Fibroblast of lung (primary cell): ENCODE data around the gene SRRD.

Experiments used
- EZH2 ChIP-seq: IDR thresholded peaks from 2 replicates; pipeline ENCODE4 v1.5.1; 2012; ENCODE audit warnings: low read length, control low read depth, mild to moderate bottlenecking; ENCODE audit errors: missing control alignments
- TF ChIP-seq, protein P1 (sequence below), 2 donors: IDR thresholded peaks in 1 of 2; conservative IDR thresholded peaks in 1 of 2; 1 replicate in 1 of 2; 2 replicates in 1 of 2; pipeline ENCODE4 v1.5.1; 2011 to 2012; ENCODE audit warnings: low read length in 2 of 2, control low read depth in 1 of 2, inconsistent platforms in 1 of 2, low read depth in 1 of 2, mild to moderate bottlenecking in 1 of 2

DNA sequence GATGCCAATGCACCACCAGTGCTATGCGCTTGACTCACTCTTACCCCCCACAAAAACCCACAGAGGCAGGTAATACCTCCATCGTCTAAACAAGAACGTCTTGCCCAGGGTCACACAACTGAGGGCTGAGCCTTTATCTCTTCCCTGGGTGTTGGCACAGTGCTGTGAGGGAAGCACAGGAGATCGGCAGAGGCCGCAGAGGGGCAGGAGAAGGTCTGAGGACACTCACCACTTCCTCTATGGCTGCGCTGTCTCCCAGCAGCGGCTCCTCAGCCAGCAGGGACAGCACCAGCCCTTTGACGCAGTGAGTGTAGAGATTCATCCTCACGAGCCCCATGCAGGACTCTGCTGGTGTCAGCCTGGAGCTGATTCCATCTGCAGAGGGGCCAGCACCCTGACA lies 20.0 kb upstream of the SRRD start:
- TF ChIP-seq, protein P1, sequence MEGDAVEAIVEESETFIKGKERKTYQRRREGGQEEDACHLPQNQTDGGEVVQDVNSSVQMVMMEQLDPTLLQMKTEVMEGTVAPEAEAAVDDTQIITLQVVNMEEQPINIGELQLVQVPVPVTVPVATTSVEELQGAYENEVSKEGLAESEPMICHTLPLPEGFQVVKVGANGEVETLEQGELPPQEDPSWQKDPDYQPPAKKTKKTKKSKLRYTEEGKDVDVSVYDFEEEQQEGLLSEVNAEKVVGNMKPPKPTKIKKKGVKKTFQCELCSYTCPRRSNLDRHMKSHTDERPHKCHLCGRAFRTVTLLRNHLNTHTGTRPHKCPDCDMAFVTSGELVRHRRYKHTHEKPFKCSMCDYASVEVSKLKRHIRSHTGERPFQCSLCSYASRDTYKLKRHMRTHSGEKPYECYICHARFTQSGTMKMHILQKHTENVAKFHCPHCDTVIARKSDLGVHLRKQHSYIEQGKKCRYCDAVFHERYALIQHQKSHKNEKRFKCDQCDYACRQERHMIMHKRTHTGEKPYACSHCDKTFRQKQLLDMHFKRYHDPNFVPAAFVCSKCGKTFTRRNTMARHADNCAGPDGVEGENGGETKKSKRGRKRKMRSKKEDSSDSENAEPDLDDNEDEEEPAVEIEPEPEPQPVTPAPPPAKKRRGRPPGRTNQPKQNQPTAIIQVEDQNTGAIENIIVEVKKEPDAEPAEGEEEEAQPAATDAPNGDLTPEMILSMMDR (conservative IDR thresholded peaks at IDR 0.05 in 1 of 2, IDR thresholded peaks at IDR 0.05 in 1 of 2; ENCODE audit: low read depth in 1 of 2, low read length in 2 of 2): no peak
- no peak for TF ChIP-seq EZH2
